Loucy (cell line): ENCODE data around the gene PIN1.

Experiments used
- H2AFZ ChIP-seq: fragments of 200-600 bp; sonication (generic); 2 replicates; pipeline ENCODE4 v1.6.0; 2016; ENCODE audit warnings: antibody characterized with exemption, mild to moderate bottlenecking, low read length, moderate library complexity
- H3F3A ChIP-seq: fragments of 200-600 bp; 2 replicates; pipeline ENCODE4 v1.6.0; 2016; ENCODE audit warnings: antibody characterized with exemption, low read depth, mild to moderate bottlenecking
- H3K27me3 ChIP-seq: fragments of 200-600 bp; sonication (generic); 2 replicates; pipeline ENCODE4 v1.6.1; 2014; ENCODE audit warnings: low read length, mild to moderate bottlenecking; ENCODE audit not compliant: insufficient read depth, poor library complexity, severe bottlenecking
- H3K36me3 ChIP-seq: fragments of 200-600 bp; sonication (generic); 2 replicates; pipeline ENCODE4 v1.6.1; 2016; ENCODE audit warnings: low read length; ENCODE audit not compliant: insufficient read depth
- H3K4me1 ChIP-seq: fragments of 200-600 bp; sonication (generic); 2 replicates; pipeline ENCODE4 v1.5.1; 2014; ENCODE audit warnings: low read length, mild to moderate bottlenecking; ENCODE audit not compliant: insufficient read depth, poor library complexity, severe bottlenecking
- H3K4me2 ChIP-seq: fragments of 200-600 bp; sonication (generic); 2 replicates; pipeline ENCODE4 v1.6.0; 2014; ENCODE audit warnings: antibody characterized with exemption, low read length, low read depth, mild to moderate bottlenecking; ENCODE audit not compliant: poor library complexity, severe bottlenecking
- H3K4me3 ChIP-seq: fragments of 200-600 bp; sonication (generic); 2 replicates; pipeline ENCODE4 v1.5.1; 2014; ENCODE audit warnings: low read length, mild to moderate bottlenecking, mixed read lengths; ENCODE audit not compliant: poor library complexity, severe bottlenecking
- H3K79me2 ChIP-seq: fragments of 200-600 bp; sonication (generic); 2 replicates; pipeline ENCODE4 v1.6.1; 2014; ENCODE audit warnings: low read length; ENCODE audit not compliant: insufficient read depth
- H3K9ac ChIP-seq: fragments of 200-600 bp; sonication (generic); 2 replicates; pipeline ENCODE4 v1.6.0; 2014; ENCODE audit warnings: mild to moderate bottlenecking, low read depth, low read length, moderate library complexity; ENCODE audit not compliant: poor library complexity, severe bottlenecking
- H3K9me2 ChIP-seq: fragments of 200-600 bp; sonication (generic); replicated peaks from 2 replicates; pipeline ENCODE4 v1.6.1; 2016; ENCODE audit warnings: low read depth, low read length, mixed read lengths
- H3K9me3 ChIP-seq: fragments of 200-600 bp; sonication (generic); 2 replicates; pipeline ENCODE4 v1.6.1; 2014; ENCODE audit warnings: mild to moderate bottlenecking, antibody characterized with exemption, low read length, low read depth; ENCODE audit not compliant: insufficient read depth
- H4K20me1 ChIP-seq: fragments of 200-600 bp; sonication (generic); 2 replicates; pipeline ENCODE4 v1.6.0; 2014; ENCODE audit warnings: antibody characterized with exemption, low read length, mild to moderate bottlenecking; ENCODE audit not compliant: insufficient read depth, poor library complexity, severe bottlenecking
- EZH2phosphoT487 ChIP-seq: fragments of 200-600 bp; IDR thresholded peaks from 2 replicates; pipeline ENCODE4 v1.6.1; 2018; ENCODE audit warnings: antibody characterized with exemption, mild to moderate bottlenecking, moderate library complexity, borderline replicate concordance
- TF ChIP-seq, protein P1 (sequence below): fragments of 200-600 bp; sonication (generic); conservative IDR thresholded peaks from 2 replicates; pipeline ENCODE4 v1.5.1; 2014; ENCODE audit warnings: mild to moderate bottlenecking, antibody characterized with exemption, low read length

PIN1 gene

DNA sequence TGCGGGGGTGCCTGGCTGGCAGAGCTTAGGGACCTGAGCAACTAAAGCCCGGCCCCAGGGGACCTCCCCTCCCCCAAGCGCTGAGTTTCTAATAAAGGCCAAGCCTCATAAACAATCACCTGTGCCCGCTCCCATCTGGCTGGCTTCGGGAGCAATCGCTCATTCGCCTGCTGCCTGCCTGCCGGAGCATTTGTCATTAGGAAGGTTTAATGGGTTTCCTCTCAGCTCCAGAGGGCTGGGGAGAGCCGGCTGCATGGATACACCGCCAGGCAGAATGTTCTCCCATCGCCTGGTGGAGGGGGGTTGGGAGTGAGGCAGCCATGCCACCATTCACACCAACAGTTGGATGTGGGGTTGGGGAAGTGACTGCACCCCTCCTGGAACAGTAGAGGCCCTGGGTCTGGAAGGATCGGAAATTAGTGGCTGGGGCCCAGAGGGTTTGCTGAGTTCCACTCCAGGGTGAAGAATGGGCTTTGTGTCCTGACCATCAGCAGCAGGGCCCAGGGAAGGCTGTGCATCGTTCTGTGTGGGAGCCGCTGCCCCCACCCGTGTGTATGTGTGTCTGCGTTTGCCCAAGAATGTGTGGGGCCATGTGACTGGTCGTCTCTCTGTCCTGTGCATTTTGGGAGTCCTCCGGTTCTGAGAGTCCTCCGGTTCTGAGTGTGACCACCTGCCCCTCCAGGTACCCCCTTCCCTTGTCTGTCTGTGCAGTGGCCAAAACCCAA, 15.3 kb downstream of the PIN1 start:
- no peak overlapping the region for H3K4me3 ChIP-seq
- no peaks in the 10 kb centered on the region for H3K4me1 ChIP-seq
- peaks cover 36% of the 10 kb centered on the region; the same call in 1 of the 2 replicates for H3K36me3 ChIP-seq
- no peak overlapping the region for H2AFZ ChIP-seq
- no peaks in the 10 kb centered on the region for H3F3A ChIP-seq
- H3K79me2 ChIP-seq = peaks cover 4% of the 10 kb centered on the region; the same call in 1 of the 2 replicates
- no peaks in the 10 kb centered on the region for H3K9me3 ChIP-seq
- H3K9ac ChIP-seq = no peak overlapping the region
- H4K20me1 ChIP-seq = no peaks in the 10 kb centered on the region
- no peak overlapping the region for H3K4me2 ChIP-seq
- TF ChIP-seq EZH2phosphoT487 = no peak
- TF ChIP-seq, protein P1, sequence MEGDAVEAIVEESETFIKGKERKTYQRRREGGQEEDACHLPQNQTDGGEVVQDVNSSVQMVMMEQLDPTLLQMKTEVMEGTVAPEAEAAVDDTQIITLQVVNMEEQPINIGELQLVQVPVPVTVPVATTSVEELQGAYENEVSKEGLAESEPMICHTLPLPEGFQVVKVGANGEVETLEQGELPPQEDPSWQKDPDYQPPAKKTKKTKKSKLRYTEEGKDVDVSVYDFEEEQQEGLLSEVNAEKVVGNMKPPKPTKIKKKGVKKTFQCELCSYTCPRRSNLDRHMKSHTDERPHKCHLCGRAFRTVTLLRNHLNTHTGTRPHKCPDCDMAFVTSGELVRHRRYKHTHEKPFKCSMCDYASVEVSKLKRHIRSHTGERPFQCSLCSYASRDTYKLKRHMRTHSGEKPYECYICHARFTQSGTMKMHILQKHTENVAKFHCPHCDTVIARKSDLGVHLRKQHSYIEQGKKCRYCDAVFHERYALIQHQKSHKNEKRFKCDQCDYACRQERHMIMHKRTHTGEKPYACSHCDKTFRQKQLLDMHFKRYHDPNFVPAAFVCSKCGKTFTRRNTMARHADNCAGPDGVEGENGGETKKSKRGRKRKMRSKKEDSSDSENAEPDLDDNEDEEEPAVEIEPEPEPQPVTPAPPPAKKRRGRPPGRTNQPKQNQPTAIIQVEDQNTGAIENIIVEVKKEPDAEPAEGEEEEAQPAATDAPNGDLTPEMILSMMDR = no peak
- H3K9me2 ChIP-seq = no peaks in the 10 kb centered on the region
- no peaks in the 10 kb centered on the region for H3K27me3 ChIP-seq

GRCh38 chr19:9854282-9854846, 19.2 kb downstream of the PIN1 start:
- Histone ChIP-seq H3F3A (no peaks in the 10 kb centered on the region), H3K9ac (no peak overlapping the region), H3K36me3 (peaks cover 5% of the 10 kb centered on the region; the same call in 1 of the 2 replicates), H3K4me3 (no peak overlapping the region), H3K9me3 (no peaks in the 10 kb centered on the region), H3K9me2 (no peaks in the 10 kb centered on the region), H3K79me2 (no peaks in the 10 kb centered on the region), H3K4me2 (no peak overlapping the region), H4K20me1 (no peaks in the 10 kb centered on the region), H3K4me1 (peaks cover 16% of the 10 kb centered on the region), H2AFZ (no peak overlapping the region), H3K27me3 (no peaks in the 10 kb centered on the region)
- TF ChIP-seq, protein P1 = no peak
- TF ChIP-seq EZH2phosphoT487 = no peak

GRCh38 chr19:9856609-9857008, 21.5 kb downstream of the PIN1 start:
- no peak for TF ChIP-seq EZH2phosphoT487
- TF ChIP-seq, protein P1 = no peak
- H4K20me1 ChIP-seq = no peaks in the 10 kb centered on the region
- H3K27me3 ChIP-seq = no peaks in the 10 kb centered on the region
- no peak overlapping the region for H3K4me2 ChIP-seq
- H3K9me3 ChIP-seq = no peaks in the 10 kb centered on the region
- H3K79me2 ChIP-seq = no peaks in the 10 kb centered on the region
- no peak overlapping the region for H3K4me3 ChIP-seq
- H3K9me2 ChIP-seq = no peaks in the 10 kb centered on the region
- no peak overlapping the region for H3K9ac ChIP-seq
- H3F3A ChIP-seq = no peaks in the 10 kb centered on the region
- H3K4me1 ChIP-seq = peaks cover 16% of the 10 kb centered on the region
- H2AFZ ChIP-seq = no peak overlapping the region
- H3K36me3 ChIP-seq = no peaks in the 10 kb centered on the region
